Measurements from ENCODE around the gene THOC7. TPM values are rescaled to one million over a fixed set of nuclear protein-coding genes. Genes with fewer than 3 reads are reported as not detected.

The THOC7 gene
- total RNA-seq, 2 experiments from 2014 or later = 77.7 to 78.1 TPM

GRCh38 chr3:63872135-63872924 lies 8.7 kb upstream of the THOC7 start:
- peaks cover 24% of the 10 kb centered on the region for H3K4me1 Mint-ChIP-seq
- H3K4me3 Mint-ChIP-seq = no peak overlapping the region
- ATAC-seq = no peak
- no peaks in the 10 kb centered on the region for H3K9me3 Mint-ChIP-seq (ENCODE audit: low read depth)
- no peaks in the 10 kb centered on the region for H3K27me3 Mint-ChIP-seq
- H3K27ac Mint-ChIP-seq = no peak overlapping the region
- CTCF ChIA-PET = no interaction called here
- peaks cover 22% of the 10 kb centered on the region for H3K36me3 Mint-ChIP-seq
- no peak for DNase-seq

GRCh38 chr3:63870615-63871005 lies 7.0 kb upstream of the THOC7 start:
- ATAC-seq (no peak), DNase-seq (no peak)
- CTCF ChIA-PET = no interaction called here
- peaks cover 32% of the 10 kb centered on the region for H3K4me1 Mint-ChIP-seq
- H3K27me3 Mint-ChIP-seq = no peaks in the 10 kb centered on the region
- no peaks in the 10 kb centered on the region for H3K9me3 Mint-ChIP-seq (ENCODE audit: low read depth)
- H3K36me3 Mint-ChIP-seq = peaks cover 27% of the 10 kb centered on the region
- H3K4me3 Mint-ChIP-seq = no peak overlapping the region
- H3K27ac Mint-ChIP-seq = no peak overlapping the region

GRCh38 chr3:63869940-63870614 lies 6.5 kb upstream of the THOC7 start:
- ATAC-seq = no peak
- Mint-ChIP-seq H3K9me3 (ENCODE audit: low read depth) (no peaks in the 10 kb centered on the region), H3K27me3 (no peaks in the 10 kb centered on the region), H3K4me3 (no peak overlapping the region), H3K27ac (no peak overlapping the region), H3K4me1 (peaks cover 36% of the 10 kb centered on the region), H3K36me3 (peaks cover 31% of the 10 kb centered on the region)
- DNase-seq = no peak
- CTCF ChIA-PET = no interaction called here

- Mint-ChIP-seq H3K4me1 (peaks cover 42% of the 10 kb centered on the region), H3K4me3 (no peak overlapping the region), H3K27ac (no peak overlapping the region), H3K9me3 (ENCODE audit: low read depth) (no peaks in the 10 kb centered on the region), H3K36me3 (peaks cover 34% of the 10 kb centered on the region), H3K27me3 (no peaks in the 10 kb centered on the region)
- DNase-seq = no peak
- CTCF ChIA-PET = no interaction called here
- no peak for ATAC-seq
Observed at GRCh38 chr3:63867225-63867624, 3.6 kb upstream of the THOC7 start.

GRCh38 chr3:63864965-63865327 lies 1.3 kb upstream of the THOC7 start:
- H3K9me3 Mint-ChIP-seq (ENCODE audit: low read depth) = no peaks in the 10 kb centered on the region
- H3K27me3 Mint-ChIP-seq = no peaks in the 10 kb centered on the region
- ATAC-seq = no peak
- peak overlapping the region; percentile 96 for H3K27ac Mint-ChIP-seq
- H3K4me3 Mint-ChIP-seq = peak overlapping the region; percentile 97
- no peak for DNase-seq
- CTCF ChIA-PET = no interaction called here
- peaks cover 48% of the 10 kb centered on the region for H3K4me1 Mint-ChIP-seq
- H3K36me3 Mint-ChIP-seq = peaks cover 34% of the 10 kb centered on the region

- CTCF ChIA-PET = interaction anchor here (1.1 kb wide), 1 partner anchor 157 kb away, joined by 5 read pairs; no protein-coding TSS in a partner anchor
- Mint-ChIP-seq H3K9me3 (ENCODE audit: low read depth) (no peaks in the 10 kb centered on the region), H3K27ac (peak overlapping the region; percentile 96), H3K27me3 (no peaks in the 10 kb centered on the region), H3K4me3 (peak overlapping the region; percentile 97), H3K4me1 (peaks cover 48% of the 10 kb centered on the region), H3K36me3 (peaks cover 34% of the 10 kb centered on the region)
- ATAC-seq (peak; percentile 63), DNase-seq (peak; percentile 62)
Observed at GRCh38 chr3:63864008-63864964, 681 bp upstream of the THOC7 start.

- Mint-ChIP-seq H3K27me3 (no peaks in the 10 kb centered on the region), H3K9me3 (ENCODE audit: low read depth) (no peaks in the 10 kb centered on the region), H3K4me3 (peak overlapping the region; percentile 78), H3K27ac (peak overlapping the region; percentile 91), H3K4me1 (peaks cover 45% of the 10 kb centered on the region), H3K36me3 (peaks cover 24% of the 10 kb centered on the region)
- CTCF ChIA-PET = interaction anchor here (1.3 kb wide), 1 partner anchor 14 kb away, joined by 3 read pairs; no protein-coding TSS in a partner anchor
- DNase-seq = no peak
- ATAC-seq = no peak
Observed at GRCh38 chr3:63862804-63863149, 828 bp downstream of the THOC7 start.

GRCh38 chr3:63861306-63861705 lies 2.3 kb downstream of the THOC7 start:
- Mint-ChIP-seq H3K4me1 (peaks cover 39% of the 10 kb centered on the region), H3K27me3 (no peaks in the 10 kb centered on the region), H3K27ac (no peak overlapping the region), H3K36me3 (peaks cover 18% of the 10 kb centered on the region), H3K9me3 (ENCODE audit: low read depth) (no peaks in the 10 kb centered on the region), H3K4me3 (no peak overlapping the region)
- ATAC-seq (no peak), DNase-seq (no peak)
- CTCF ChIA-PET = no interaction called here

GRCh38 chr3:63860776-63861175 lies 2.8 kb downstream of the THOC7 start:
- ATAC-seq (no peak), DNase-seq (no peak)
- no peak overlapping the region for H3K4me3 Mint-ChIP-seq
- CTCF ChIA-PET = no interaction called here
- H3K27me3 Mint-ChIP-seq = no peaks in the 10 kb centered on the region
- no peaks in the 10 kb centered on the region for H3K9me3 Mint-ChIP-seq (ENCODE audit: low read depth)
- H3K4me1 Mint-ChIP-seq = peaks cover 37% of the 10 kb centered on the region
- peaks cover 18% of the 10 kb centered on the region for H3K36me3 Mint-ChIP-seq
- H3K27ac Mint-ChIP-seq = no peak overlapping the region

GRCh38 chr3:63857311-63857710 lies 6.3 kb downstream of the THOC7 start:
- ATAC-seq = no peak

GRCh38 chr3:63855333-63855940 lies 8.2 kb downstream of the THOC7 start:
- Mint-ChIP-seq H3K36me3 (peaks cover 13% of the 10 kb centered on the region), H3K27me3 (no peaks in the 10 kb centered on the region), H3K27ac (no peak overlapping the region), H3K4me3 (no peak overlapping the region), H3K4me1 (peaks cover 11% of the 10 kb centered on the region), H3K9me3 (ENCODE audit: low read depth) (no peaks in the 10 kb centered on the region)
- CTCF ChIA-PET = no interaction called here
- DNase-seq (no peak), ATAC-seq (no peak)

More at GRCh38 chr3:63857311-63857710, 6.3 kb downstream of the THOC7 start:
- Mint-ChIP-seq H3K36me3 (peaks cover 9% of the 10 kb centered on the region), H3K27ac (no peak overlapping the region), H3K9me3 (ENCODE audit: low read depth) (no peaks in the 10 kb centered on the region), H3K27me3 (no peaks in the 10 kb centered on the region), H3K4me3 (no peak overlapping the region), H3K4me1 (peaks cover 25% of the 10 kb centered on the region)
- CTCF ChIA-PET = no interaction called here
- DNase-seq = no peak

GRCh38 chr3:63853106-63853505 lies 10.5 kb downstream of the THOC7 start:
- Mint-ChIP-seq H3K4me3 (no peak overlapping the region), H3K27ac (no peak overlapping the region), H3K4me1 (peaks cover 7% of the 10 kb centered on the region), H3K27me3 (no peaks in the 10 kb centered on the region), H3K9me3 (ENCODE audit: low read depth) (no peaks in the 10 kb centered on the region), H3K36me3 (peaks cover 15% of the 10 kb centered on the region)
- ATAC-seq (no peak), DNase-seq (no peak)
- CTCF ChIA-PET = no interaction called here

- no peak overlapping the region for H3K27ac Mint-ChIP-seq
- DNase-seq (no peak), ATAC-seq (no peak)
- CTCF ChIA-PET = no interaction called here
- H3K27me3 Mint-ChIP-seq = no peaks in the 10 kb centered on the region
- H3K4me3 Mint-ChIP-seq = no peak overlapping the region
- H3K4me1 Mint-ChIP-seq = peaks cover 6% of the 10 kb centered on the region
- no peaks in the 10 kb centered on the region for H3K9me3 Mint-ChIP-seq (ENCODE audit: low read depth)
- peaks cover 18% of the 10 kb centered on the region for H3K36me3 Mint-ChIP-seq
Observed at GRCh38 chr3:63851287-63851686, 12.3 kb downstream of the THOC7 start.

Data from activated CD8-positive, alpha-beta memory T cell treated with anti-CD3 and anti-CD28 coated beads, Interleukin-2, amount 10 ng/mL, durations not matched to agents 7 days and 5 days (primary cell).